ENCODE measurements around the gene RPL22. TPM values are rescaled to one million over a fixed set of nuclear protein-coding genes. Genes with fewer than 3 reads are reported as not detected.
A peak's percentile ranks its signal among the peaks of the same experiment; 100 is the strongest.

The RPL22 gene
- total RNA-seq, 1 donor from 2014 or later, result 601 TPM

DNA sequence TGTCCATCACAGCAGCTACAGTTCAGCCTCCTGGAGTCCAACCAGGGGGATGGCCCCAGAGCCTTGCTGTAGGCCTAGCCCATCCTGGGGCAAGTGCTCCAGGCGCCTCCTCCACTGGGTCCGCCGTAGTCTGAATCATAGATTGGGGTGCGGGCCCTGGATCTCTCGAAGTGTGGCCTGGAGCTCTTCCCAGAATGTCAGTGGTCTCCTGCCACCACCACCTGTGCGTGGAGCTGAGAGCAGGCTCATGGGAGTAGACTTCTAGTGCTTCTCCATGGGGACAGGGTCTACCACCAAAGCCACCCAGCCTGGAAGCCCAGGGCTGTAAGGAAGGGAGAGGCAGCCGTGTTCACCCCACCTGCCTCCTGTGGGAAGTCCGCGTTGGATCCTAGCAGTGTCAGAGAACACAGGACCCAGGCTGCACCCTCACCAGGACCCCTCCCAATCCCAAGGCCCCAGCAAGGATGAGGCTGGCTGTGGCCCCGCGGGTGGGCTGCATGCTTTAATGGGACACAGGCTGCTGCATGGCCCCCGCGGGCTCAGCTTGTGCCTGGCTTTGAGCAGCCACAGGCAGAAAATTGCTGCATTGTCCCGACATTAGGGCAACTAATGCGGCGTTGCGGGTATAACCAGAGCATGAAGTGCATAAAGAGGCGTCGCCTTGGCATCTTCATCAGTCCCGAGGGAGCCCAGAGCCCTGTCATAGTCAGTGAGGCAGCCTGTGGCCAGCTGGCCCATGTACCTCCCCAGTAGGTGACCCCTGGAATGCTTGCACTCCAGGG, 43.8 kb upstream of the RPL22 start:
- Mint-ChIP-seq H3K36me3 (ENCODE audit: low read depth, unreplicated experiment) (no peaks in the 10 kb centered on the region), H3K4me1 (ENCODE audit: unreplicated experiment) (peaks cover 13% of the 10 kb centered on the region), H3K27me3 (ENCODE audit: unreplicated experiment) (peaks cover 24% of the 10 kb centered on the region), H3K27ac (ENCODE audit: unreplicated experiment) (no peak overlapping the region), H3K9me3 (ENCODE audit: unreplicated experiment) (no peaks in the 10 kb centered on the region), H3K4me3 (ENCODE audit: unreplicated experiment) (no peak overlapping the region)
- TF ChIP-seq, protein P1, sequence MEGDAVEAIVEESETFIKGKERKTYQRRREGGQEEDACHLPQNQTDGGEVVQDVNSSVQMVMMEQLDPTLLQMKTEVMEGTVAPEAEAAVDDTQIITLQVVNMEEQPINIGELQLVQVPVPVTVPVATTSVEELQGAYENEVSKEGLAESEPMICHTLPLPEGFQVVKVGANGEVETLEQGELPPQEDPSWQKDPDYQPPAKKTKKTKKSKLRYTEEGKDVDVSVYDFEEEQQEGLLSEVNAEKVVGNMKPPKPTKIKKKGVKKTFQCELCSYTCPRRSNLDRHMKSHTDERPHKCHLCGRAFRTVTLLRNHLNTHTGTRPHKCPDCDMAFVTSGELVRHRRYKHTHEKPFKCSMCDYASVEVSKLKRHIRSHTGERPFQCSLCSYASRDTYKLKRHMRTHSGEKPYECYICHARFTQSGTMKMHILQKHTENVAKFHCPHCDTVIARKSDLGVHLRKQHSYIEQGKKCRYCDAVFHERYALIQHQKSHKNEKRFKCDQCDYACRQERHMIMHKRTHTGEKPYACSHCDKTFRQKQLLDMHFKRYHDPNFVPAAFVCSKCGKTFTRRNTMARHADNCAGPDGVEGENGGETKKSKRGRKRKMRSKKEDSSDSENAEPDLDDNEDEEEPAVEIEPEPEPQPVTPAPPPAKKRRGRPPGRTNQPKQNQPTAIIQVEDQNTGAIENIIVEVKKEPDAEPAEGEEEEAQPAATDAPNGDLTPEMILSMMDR (IDR thresholded peaks at IDR 0.05; ENCODE audit: unreplicated experiment), result no peak
- no peak for DNase-seq (ENCODE audit: low spot score)

DNA sequence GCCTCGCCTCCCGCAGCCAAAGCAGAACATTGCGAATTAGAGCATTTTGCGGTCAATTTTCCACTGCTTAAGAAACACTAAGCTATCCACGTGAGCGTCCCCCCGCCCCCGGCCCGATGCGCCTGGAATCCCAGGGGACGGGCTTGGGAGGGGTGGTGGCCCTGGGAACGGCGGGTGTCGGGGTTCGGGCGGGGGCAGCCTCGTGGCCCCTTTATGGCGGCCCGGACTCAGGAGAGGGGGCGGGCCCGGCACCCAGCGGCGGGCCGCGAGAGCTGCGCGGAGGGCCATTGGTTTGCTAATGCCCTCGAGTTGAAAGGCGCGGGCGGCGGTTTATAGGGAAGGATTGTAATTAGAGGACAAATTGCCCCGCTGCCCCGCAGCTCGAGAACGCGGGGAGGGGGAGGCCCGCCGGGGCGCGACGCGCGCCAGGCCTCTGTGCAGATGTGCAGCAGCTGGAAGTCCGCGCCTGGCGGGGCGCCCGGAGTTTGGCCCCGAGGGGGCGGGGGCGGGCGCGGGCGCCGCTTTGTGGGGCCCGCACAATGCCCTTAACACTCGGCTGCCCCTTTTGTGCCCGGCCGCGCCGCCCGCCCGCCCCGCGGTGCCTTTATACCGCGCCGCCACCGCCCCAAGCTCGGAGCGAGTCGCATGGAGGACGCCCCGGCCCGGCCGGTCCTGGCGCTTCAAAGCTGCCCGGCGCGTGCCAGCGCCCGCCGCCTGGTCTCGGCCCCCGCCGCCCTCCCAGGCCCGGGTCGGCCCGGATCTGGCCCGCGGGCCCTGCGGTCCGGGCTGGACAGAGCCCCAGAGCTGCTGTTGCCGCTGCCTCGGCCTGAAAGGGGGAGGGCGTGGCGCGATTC, 42.7 kb upstream of the RPL22 start:
- TF ChIP-seq, protein P1 (IDR thresholded peaks at IDR 0.05; ENCODE audit: unreplicated experiment), result no peak
- Mint-ChIP-seq H3K9me3 (ENCODE audit: unreplicated experiment) (no peaks in the 10 kb centered on the region), H3K4me3 (ENCODE audit: unreplicated experiment) (no peak overlapping the region), H3K27ac (ENCODE audit: unreplicated experiment) (no peak overlapping the region), H3K36me3 (ENCODE audit: low read depth, unreplicated experiment) (no peaks in the 10 kb centered on the region), H3K4me1 (ENCODE audit: unreplicated experiment) (peaks cover 13% of the 10 kb centered on the region), H3K27me3 (ENCODE audit: unreplicated experiment) (peaks cover 23% of the 10 kb centered on the region)
- no peak for DNase-seq (ENCODE audit: low spot score)

DNA sequence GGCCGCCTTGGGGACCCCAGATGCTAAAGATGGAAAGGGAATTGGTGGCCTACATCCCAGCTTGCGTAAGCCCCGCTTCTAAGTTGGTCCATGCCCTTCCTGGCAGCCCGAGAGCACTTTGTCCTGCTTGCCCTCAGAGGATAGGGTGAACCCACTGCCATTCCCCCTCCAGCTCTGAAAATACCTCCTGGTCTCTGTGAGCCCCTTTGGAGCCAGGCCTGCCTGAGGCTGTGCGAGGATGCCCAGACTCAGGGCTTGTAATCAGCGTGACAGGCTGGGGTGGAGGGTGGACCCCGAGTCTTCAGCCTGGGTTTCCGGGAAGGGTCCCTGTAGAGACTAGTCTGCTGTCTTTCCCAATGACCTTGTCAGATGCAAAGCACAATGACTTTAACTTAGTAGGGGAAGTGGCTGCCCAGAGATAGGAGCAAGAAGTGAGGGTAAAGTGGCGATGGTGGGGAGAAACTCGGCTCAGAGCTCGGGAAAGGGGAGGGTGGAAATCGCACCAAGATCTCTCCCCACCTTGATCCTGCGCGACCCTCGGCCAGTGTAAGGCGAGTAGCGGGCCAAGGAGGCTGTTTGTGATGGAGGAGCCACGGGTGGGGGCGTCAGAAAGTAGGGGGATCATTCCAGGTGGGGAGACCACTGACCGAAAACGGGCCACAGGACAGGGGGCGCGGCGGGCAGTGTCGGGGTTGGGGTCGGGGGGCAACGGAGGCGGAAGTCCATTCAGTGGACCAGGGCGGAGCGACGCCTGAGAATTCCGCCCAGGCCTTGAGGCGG, 41.9 kb upstream of the RPL22 start:
- DNase-seq (ENCODE audit: low spot score), result no peak
- TF ChIP-seq, protein P1 (IDR thresholded peaks at IDR 0.05; ENCODE audit: unreplicated experiment), result no peak
- Mint-ChIP-seq H3K4me3 (ENCODE audit: unreplicated experiment) (peak overlapping the region; percentile 62), H3K27me3 (ENCODE audit: unreplicated experiment) (peaks cover 16% of the 10 kb centered on the region), H3K36me3 (ENCODE audit: low read depth, unreplicated experiment) (no peaks in the 10 kb centered on the region), H3K27ac (ENCODE audit: unreplicated experiment) (no peak overlapping the region), H3K9me3 (ENCODE audit: unreplicated experiment) (no peaks in the 10 kb centered on the region), H3K4me1 (ENCODE audit: unreplicated experiment) (peaks cover 13% of the 10 kb centered on the region)

DNA sequence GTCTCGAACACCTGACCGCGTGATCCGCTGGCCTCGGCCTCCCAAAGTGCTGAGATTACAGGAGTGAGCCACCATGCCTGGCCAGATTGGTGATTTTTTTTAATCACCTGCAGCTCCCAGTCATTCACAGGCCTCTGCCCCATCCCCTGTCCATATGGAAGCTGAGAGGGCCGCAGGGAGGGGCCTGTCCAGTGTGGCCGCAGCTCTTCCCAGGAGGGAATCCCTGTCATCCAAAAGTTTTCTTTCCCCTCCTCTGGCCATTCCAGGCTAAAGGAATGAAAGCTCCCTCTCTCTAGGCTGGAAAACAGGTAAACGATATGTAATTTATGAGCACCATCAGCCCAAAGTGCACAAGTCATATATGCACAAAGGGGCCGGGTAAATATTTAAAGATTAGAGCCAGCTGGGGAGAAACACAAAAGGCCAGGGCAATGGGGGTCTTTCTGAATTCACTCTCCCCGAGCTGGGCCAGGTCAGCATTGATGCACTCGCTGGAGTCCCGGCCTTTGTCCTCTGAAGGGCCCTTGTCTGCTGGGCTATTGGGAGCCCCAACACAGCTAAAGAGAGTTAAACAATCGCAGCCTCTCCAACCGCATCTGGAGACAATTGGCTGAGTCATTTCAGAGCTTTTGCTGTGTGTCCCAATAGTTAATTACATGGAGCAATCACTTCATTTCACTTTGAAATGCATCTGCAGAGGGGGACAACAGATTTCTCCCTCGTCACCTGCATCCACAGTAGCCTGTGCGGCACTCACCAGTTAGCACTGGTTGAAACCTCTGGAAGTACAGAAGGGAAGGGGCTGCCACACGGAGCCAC, 40.8 kb upstream of the RPL22 start:
- H3K27me3 Mint-ChIP-seq (ENCODE audit: unreplicated experiment), result peaks cover 16% of the 10 kb centered on the region
- TF ChIP-seq, protein P1 (IDR thresholded peaks at IDR 0.05; ENCODE audit: unreplicated experiment), result no peak
- H3K36me3 Mint-ChIP-seq (ENCODE audit: low read depth, unreplicated experiment), result no peaks in the 10 kb centered on the region
- peaks cover 13% of the 10 kb centered on the region for H3K4me1 Mint-ChIP-seq (ENCODE audit: unreplicated experiment)
- no peak for DNase-seq (ENCODE audit: low spot score)
- H3K9me3 Mint-ChIP-seq (ENCODE audit: unreplicated experiment), result no peaks in the 10 kb centered on the region
- no peak overlapping the region for H3K4me3 Mint-ChIP-seq (ENCODE audit: unreplicated experiment)
- H3K27ac Mint-ChIP-seq (ENCODE audit: unreplicated experiment), result no peak overlapping the region

Data from endothelial cell (in vitro differentiated cells).